PC-3 (cell line): ENCODE data around the gene RNF14. TPM values are rescaled to one million over a fixed set of nuclear protein-coding genes. Genes with fewer than 3 reads are reported as not detected.
A peak's percentile ranks its signal among the peaks of the same experiment; 100 is the strongest.

Experiments
- ATAC-seq: fragments of 200-7000 bp; cut with Tn5 transposase; 2 replicates; pipeline ENCODE4 v1.9.1; 2020; ENCODE audit warnings: mild to moderate bottlenecking, moderate library complexity
- BruUV-seq: library from RNA; stranded (reverse); fragments of 400-500 nt; replicated peaks from 2 replicates; lab custom pipeline; 2021; lab: Mats Ljungman, UMichigan
- CTCF ChIA-PET: fragments of 300-600 bp; sonication (Branson Sonifier 250); formaldehyde crosslinking; loops from one replicate; lab custom pipeline; 2022; ENCODE audit warnings: antibody characterized with exemption; lab: Charles Lee
- POLR2A ChIA-PET: fragments of 300-600 bp; sonication (Branson Sonifier 250); formaldehyde crosslinking; loops from one replicate; lab custom pipeline; 2022; ENCODE audit warnings: antibody characterized with exemption; ENCODE audit not compliant: unreplicated experiment; lab: Charles Lee
- DNase-seq: peaks from one replicate; pipeline ENCODE4 v3.0.0-alpha.2; 2015
- H2AFZ ChIP-seq: fragments of 300-600 bp; sonication (generic); 2 replicates; pipeline ENCODE4 v1.6.0; 2016; ENCODE audit warnings: antibody characterized with exemption, low read length
- H3F3A ChIP-seq: fragments of 300-600 bp; sonication (generic); one replicate; pipeline ENCODE4 v1.6.0; 2017; ENCODE audit warnings: antibody characterized with exemption, low read length, control low read depth, mild to moderate bottlenecking; ENCODE audit not compliant: unreplicated experiment
- H3K27ac ChIP-seq: fragments of 300-600 bp; sonication (generic); 2 replicates; pipeline ENCODE4 v1.5.1; 2016; ENCODE audit warnings: mild to moderate bottlenecking, low read length
- H3K27me3 ChIP-seq: fragments of 300-600 bp; sonication (generic); 2 replicates; pipeline ENCODE4 v1.6.1; 2016; ENCODE audit warnings: low read length, mixed read lengths
- H3K36me3 ChIP-seq: fragments of 300-600 bp; sonication (generic); 2 replicates; pipeline ENCODE4 v1.6.1; 2016; ENCODE audit warnings: low read depth, mixed run types, low read length, mixed read lengths
- H3K4me1 ChIP-seq: fragments of 300-600 bp; sonication (generic); 2 replicates; pipeline ENCODE4 v1.5.1; 2016; ENCODE audit warnings: low read length; ENCODE audit not compliant: insufficient read depth
- H3K4me2 ChIP-seq: fragments of 300-600 bp; sonication (generic); 2 replicates; pipeline ENCODE4 v1.6.0; 2016; ENCODE audit warnings: low read length
- H3K4me3 ChIP-seq: fragments of 300-600 bp; sonication (generic); 2 replicates; pipeline ENCODE4 v1.5.1; 2016; ENCODE audit warnings: mild to moderate bottlenecking, low read length, mixed read lengths
- H3K79me2 ChIP-seq: fragments of 300-600 bp; sonication (generic); 2 replicates; pipeline ENCODE4 v1.6.1; 2017; ENCODE audit warnings: low read length, mixed read lengths
- H3K9ac ChIP-seq: fragments of 300-600 bp; sonication (generic); 2 replicates; pipeline ENCODE4 v1.6.0; 2016; ENCODE audit warnings: mild to moderate bottlenecking, low read length
- H3K9me2 ChIP-seq: fragments of 300-600 bp; sonication (generic); replicated peaks from 2 replicates; pipeline ENCODE4 v1.6.1; 2016; ENCODE audit warnings: mixed run types, low read length, mixed read lengths
- H3K9me3 ChIP-seq: fragments of 300-600 bp; sonication (generic); 2 replicates; pipeline ENCODE4 v1.6.1; 2016; ENCODE audit warnings: low read length, mixed read lengths
- H4K20me1 ChIP-seq: fragments of 300-600 bp; sonication (generic); 2 replicates; pipeline ENCODE4 v1.6.1; 2016; ENCODE audit warnings: low read length, mixed read lengths
- EZH2 ChIP-seq: fragments of 300-600 bp; sonication (generic); IDR thresholded peaks from one replicate; pipeline ENCODE4 v1.6.1; 2017; ENCODE audit warnings: antibody characterized with exemption, mild to moderate bottlenecking, low read length; ENCODE audit not compliant: unreplicated experiment
- EZH2phosphoT487 ChIP-seq: fragments of 300-600 bp; sonication (generic); IDR thresholded peaks from 2 replicates; pipeline ENCODE4 v1.6.1; 2018; ENCODE audit warnings: mild to moderate bottlenecking, antibody characterized with exemption, low read length, borderline replicate concordance
- intact Hi-C: fragments of 100-400 bp; cut with micrococcal nuclease; formaldehyde crosslinking; loops from 2 replicates; pipeline ENCODE4 v1.9.0; 2023
- total RNA-seq: library from RNA; depleted of rRNA; stranded (reverse); fragments of >200 nt; gene quantifications from 2 replicates; pipeline ENCODE4 v1.2.3, GENCODE V29; 2014
- TF ChIP-seq, protein P1 (sequence below): fragments of 300-600 bp; sonication (generic); conservative IDR thresholded peaks from 2 replicates; pipeline ENCODE4 v1.5.1; 2017; ENCODE audit warnings: antibody characterized with exemption, low read depth, mild to moderate bottlenecking, low read length

RNF14 gene
- total RNA-seq, 1 experiment from 2014 or later, result 32.1 TPM

DNA sequence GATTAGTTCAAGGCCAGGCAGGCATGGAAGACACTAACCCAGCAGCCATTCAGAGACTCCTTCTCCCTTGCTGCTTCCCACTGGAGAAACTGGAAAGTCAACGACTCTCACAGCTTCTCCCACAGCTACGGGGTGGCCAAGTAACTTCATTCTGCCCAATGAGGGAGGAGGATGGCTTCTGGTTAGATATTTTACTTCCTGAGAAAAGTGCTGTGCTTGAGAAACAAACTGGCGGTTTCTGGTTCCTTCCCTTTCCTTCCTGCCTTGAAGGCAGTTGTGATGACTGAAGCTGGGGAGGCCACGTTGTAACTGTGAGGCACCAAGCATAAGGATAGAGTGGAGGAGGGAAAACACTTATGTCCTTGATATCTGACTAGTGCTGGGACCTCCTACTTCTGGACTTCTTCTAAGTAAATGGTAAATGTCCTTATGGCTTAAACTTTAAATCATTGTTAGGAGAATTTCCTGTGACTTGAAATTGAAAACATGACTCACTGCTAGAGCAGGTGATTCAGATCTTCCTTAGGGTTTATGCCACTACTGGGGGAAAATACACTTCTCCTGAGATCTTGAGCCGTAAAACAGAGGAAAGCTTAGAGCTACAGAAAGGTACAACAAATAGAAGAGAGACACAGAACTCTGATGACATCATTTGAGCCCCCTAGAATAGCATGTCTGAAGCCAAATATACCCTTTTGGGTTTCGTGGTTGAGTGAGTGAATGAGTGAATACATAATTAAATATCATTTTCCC lies 47.1 kb downstream of the RNF14 start:
- Histone ChIP-seq H3K36me3 (no peaks in the 10 kb centered on the region), H3K27ac (peak overlapping the region; percentile 90), H3F3A (no peaks in the 10 kb centered on the region), H3K4me3 (peak overlapping the region; percentile 23; the same call in 1 of the 2 replicates), H4K20me1 (no peaks in the 10 kb centered on the region), H3K9ac (peak overlapping the region; percentile 21), H3K9me3 (no peaks in the 10 kb centered on the region), H3K4me2 (peak overlapping the region; percentile 59), H2AFZ (peak overlapping the region; percentile 42), H3K9me2 (no peaks in the 10 kb centered on the region), H3K4me1 (peaks cover 38% of the 10 kb centered on the region), H3K79me2 (peaks cover 13% of the 10 kb centered on the region), H3K27me3 (no peaks in the 10 kb centered on the region)
- BruUV-seq, result no TSS peak
- CTCF ChIA-PET, result interaction anchor here (0.6 to 0.7 kb wide), 2 partner anchors 12 to 128 kb away, joined by 3 to 10 read pairs; no protein-coding TSS in a partner anchor
- TF ChIP-seq EZH2phosphoT487, result no peak
- TF ChIP-seq, protein P1, sequence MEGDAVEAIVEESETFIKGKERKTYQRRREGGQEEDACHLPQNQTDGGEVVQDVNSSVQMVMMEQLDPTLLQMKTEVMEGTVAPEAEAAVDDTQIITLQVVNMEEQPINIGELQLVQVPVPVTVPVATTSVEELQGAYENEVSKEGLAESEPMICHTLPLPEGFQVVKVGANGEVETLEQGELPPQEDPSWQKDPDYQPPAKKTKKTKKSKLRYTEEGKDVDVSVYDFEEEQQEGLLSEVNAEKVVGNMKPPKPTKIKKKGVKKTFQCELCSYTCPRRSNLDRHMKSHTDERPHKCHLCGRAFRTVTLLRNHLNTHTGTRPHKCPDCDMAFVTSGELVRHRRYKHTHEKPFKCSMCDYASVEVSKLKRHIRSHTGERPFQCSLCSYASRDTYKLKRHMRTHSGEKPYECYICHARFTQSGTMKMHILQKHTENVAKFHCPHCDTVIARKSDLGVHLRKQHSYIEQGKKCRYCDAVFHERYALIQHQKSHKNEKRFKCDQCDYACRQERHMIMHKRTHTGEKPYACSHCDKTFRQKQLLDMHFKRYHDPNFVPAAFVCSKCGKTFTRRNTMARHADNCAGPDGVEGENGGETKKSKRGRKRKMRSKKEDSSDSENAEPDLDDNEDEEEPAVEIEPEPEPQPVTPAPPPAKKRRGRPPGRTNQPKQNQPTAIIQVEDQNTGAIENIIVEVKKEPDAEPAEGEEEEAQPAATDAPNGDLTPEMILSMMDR, result no peak
- TF ChIP-seq EZH2, result no peak
- POLR2A ChIA-PET, result no interaction called here
- DNase-seq (peak; percentile 72), ATAC-seq (peak; percentile 39)
- intact Hi-C loops, result loop anchor here (1.0 to 2.0 kb wide), 2 partner anchors 9 to 95 kb away; no protein-coding TSS in a partner anchor

DNA sequence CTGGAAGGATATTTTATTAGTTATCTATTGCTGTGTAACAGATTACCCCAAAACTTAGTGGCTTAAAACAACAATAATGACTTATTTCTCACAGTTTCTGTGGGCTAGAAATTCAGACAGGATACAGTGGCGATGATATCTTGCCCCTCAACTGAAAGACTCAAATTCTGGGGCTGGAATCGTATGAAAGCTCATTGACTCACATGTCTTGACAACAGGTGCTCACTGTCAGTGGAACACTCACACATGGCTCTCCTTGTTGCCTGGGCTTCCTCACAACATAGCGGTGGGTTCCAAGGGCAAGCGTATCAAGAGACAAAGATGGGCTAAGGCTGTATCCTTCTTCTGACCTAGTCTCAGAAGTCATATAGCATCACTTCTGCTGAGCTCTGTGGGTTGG lies 47.7 kb downstream of the RNF14 start:
- H3F3A ChIP-seq, result no peaks in the 10 kb centered on the region
- ATAC-seq, result no peak
- no peaks in the 10 kb centered on the region for H3K9me2 ChIP-seq
- peaks cover 38% of the 10 kb centered on the region for H3K4me1 ChIP-seq
- H3K4me2 ChIP-seq, result peak overlapping the region; percentile 59
- DNase-seq, result no peak
- no peak overlapping the region for H3K9ac ChIP-seq
- CTCF ChIA-PET, result interaction anchor here (0.6 kb wide), 1 partner anchor 127 kb away, joined by 3 read pairs; no protein-coding TSS in a partner anchor
- peaks cover 11% of the 10 kb centered on the region for H3K79me2 ChIP-seq
- H2AFZ ChIP-seq, result peak overlapping the region; percentile 42; the same call in 1 of the 2 replicates
- intact Hi-C loops, result loop anchor here (1.0 kb wide), 1 partner anchor 9 kb away; no protein-coding TSS in a partner anchor
- H3K4me3 ChIP-seq, result peak overlapping the region; percentile 23; the same call in 1 of the 2 replicates
- BruUV-seq, result no TSS peak
- peak overlapping the region; percentile 90 for H3K27ac ChIP-seq
- H3K9me3 ChIP-seq, result no peaks in the 10 kb centered on the region
- H3K27me3 ChIP-seq, result no peaks in the 10 kb centered on the region
- TF ChIP-seq, protein P1, result no peak
- TF ChIP-seq EZH2phosphoT487 (no peak), EZH2 (no peak)
- POLR2A ChIA-PET, result no interaction called here
- H4K20me1 ChIP-seq, result no peaks in the 10 kb centered on the region
- H3K36me3 ChIP-seq, result no peaks in the 10 kb centered on the region
